HG02981 (cell line): ENCODE measurements around the gene CDHR5.
A peak's percentile ranks its signal among the peaks of the same experiment; 100 is the strongest.
"Not testable (repeated sequence)": the region's sequence is repeated elsewhere in the genome, so short reads cannot be mapped to it uniquely, and the experiment has no call there.

Experiments used
- ATAC-seq: cut with Tn5 transposase; IDR thresholded peaks from one replicate; pipeline ENCODE4 v1.9.1; 2021; ENCODE audit warnings: mild to moderate bottlenecking, moderate library complexity; ENCODE audit not compliant: unreplicated experiment

CDHR5 gene

GRCh38 chr11:590997-591396, 33.8 kb downstream of the CDHR5 start:
- no peak for ATAC-seq

GRCh38 chr11:589798-590197, 35.0 kb downstream of the CDHR5 start:
- no peak for ATAC-seq

- no peak for ATAC-seq
Measured at GRCh38 chr11:587978-588380, 36.8 kb downstream of the CDHR5 start.

- ATAC-seq, result no peak
Measured at GRCh38 chr11:587546-587945, 37.2 kb downstream of the CDHR5 start.

- ATAC-seq, result no peak
Measured at GRCh38 chr11:586376-587316, 38.1 kb downstream of the CDHR5 start.

- ATAC-seq, result no peak
Measured at GRCh38 chr11:584287-584686, 40.5 kb downstream of the CDHR5 start.

- ATAC-seq, result no peak
Measured at GRCh38 chr11:581752-582151, 43.0 kb downstream of the CDHR5 start.

GRCh38 chr11:581342-581741, 43.4 kb downstream of the CDHR5 start:
- no peak for ATAC-seq

- no peak for ATAC-seq
Measured at GRCh38 chr11:579830-580601, 44.7 kb downstream of the CDHR5 start.

GRCh38 chr11:578276-579035, 46.3 kb downstream of the CDHR5 start:
- ATAC-seq, result no peak

GRCh38 chr11:577611-577894, 47.2 kb downstream of the CDHR5 start:
- no peak for ATAC-seq

- no peak for ATAC-seq
Measured at GRCh38 chr11:576811-577610, 47.7 kb downstream of the CDHR5 start.

- ATAC-seq, result peak; percentile 80
Measured at GRCh38 chr11:575996-576768, 48.6 kb downstream of the CDHR5 start, which contains the start of gene PHRF1. PHRF1 (plus strand) TSS chr11:576470; CDS start chr11:581513, 5,043 bp downstream.

- ATAC-seq, result peak; percentile 25
Measured at GRCh38 chr11:575313-575995, 49.3 kb downstream of the CDHR5 start.

- ATAC-seq, result no peak
Measured at GRCh38 chr11:574632-575312, 50.0 kb downstream of the CDHR5 start.

GRCh38 chr11:574031-574570, 50.7 kb downstream of the CDHR5 start:
- ATAC-seq, result not testable (repeated sequence)

GRCh38 chr11:573146-573759, 51.5 kb downstream of the CDHR5 start:
- ATAC-seq, result no peak

GRCh38 chr11:571802-572185, 53.0 kb downstream of the CDHR5 start:
- ATAC-seq, result no peak
